Activated CD4-positive, alpha-beta T cell treated with anti-CD3 and anti-CD28 coated beads for 48 hours (primary cell): Measurements from ENCODE around the gene GPC1.

Source experiments
- DNase-seq: peaks from one replicate; pipeline ENCODE4 v3.0.0-alpha.2; 2020

The GPC1 gene

DNA sequence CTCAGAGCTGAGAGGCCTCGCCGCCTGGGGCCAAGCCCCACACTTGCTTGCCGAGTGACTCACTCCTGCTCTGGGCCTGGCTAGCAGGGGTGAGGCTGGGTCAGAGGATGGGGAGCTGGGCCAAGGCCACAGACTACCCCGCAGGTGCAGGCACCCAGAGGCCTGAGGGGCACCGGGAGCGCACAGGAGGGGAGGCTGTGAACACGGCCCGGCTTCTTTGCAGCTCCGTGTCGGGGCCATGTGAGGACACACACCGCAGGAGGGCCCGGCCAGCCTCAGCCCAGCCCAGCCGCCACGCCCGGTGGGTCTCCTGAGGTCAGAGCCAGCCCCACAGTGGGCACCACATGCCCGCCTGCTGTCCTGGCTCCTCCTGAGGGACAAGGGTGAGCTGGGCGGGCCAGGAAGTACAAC is 8.4 kb downstream of the GPC1 start:
- DNase-seq: no peak

DNA sequence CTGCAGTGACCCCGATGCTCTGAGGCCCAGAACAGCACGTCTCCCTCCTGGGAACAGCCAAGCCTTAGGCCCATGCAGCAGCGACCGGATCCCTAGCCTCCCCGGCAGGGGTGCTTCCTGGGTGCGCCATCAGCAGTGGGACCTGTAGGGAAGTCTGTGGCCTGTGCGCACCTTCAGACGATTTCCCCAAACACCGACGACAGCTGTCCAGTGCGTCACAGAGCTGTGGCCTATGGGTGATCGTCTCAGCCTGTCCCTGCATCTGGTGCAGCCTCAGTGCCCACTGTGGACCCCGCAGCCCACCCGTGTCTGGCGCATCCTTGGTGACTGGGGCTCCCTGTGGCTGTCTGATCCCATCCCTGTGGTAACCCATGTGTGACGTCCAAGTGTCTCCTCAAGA is 9.0 kb downstream of the GPC1 start:
- DNase-seq: no peak

DNA sequence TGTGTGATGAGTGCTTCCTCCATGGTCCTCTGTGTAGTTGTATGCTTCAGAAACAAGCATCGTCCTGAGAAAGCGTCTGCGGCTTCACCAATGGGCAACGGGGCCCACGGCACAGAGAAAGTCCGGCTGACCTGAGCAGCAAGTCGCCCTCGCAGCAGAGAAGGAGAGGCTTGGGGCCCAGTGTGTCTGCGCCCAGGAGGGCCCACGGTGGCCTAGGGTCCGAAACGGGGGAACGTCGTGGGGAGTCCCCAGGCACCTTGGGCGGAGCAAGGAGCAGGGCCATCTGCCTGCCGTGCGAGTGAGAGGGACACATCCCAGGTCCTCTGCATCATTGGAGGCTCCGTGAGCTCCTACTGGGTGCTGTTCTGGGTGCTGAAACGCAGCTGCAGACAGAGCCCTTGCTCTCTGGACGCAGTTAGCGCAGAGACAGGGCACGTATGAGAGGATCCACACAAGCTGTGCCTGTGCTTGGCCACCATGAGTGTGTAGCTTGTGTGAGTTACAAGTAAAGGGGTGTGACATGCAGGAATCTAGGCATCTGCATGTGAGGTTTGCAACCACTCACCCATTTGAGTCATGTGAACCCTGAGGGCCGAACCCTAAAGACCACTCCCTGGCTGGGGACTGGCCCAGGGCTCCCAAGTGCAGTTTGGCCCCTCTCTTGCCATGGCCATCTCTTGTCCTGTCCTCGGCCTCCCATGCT is 10.6 kb downstream of the GPC1 start:
- DNase-seq: no peak

DNA sequence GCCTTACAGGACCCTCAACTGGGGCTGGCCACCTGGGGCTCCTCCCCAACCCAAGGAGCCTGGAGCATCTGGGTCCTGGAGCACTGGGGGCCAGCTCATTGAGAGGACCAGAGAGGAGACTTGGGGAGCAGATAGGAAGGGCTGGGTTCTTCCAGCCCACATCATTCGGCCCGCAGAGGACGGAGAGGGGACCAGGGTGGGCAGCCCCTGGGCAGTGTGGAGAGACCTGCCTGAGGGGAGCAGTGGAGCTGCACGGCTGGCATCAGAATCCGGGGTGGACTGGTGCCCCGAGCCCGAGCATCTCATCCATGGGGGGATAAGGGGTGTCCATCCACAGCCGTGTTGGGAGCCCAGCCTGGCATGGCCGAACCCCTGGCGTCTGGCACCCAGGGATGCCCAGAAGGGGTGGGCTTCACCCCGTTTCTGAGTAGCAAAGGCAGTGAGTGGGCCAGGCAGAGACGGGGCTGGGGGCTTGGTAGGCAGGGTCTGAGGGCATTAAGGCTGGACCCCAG is 11.3 kb downstream of the GPC1 start:
- DNase-seq: no peak

DNA sequence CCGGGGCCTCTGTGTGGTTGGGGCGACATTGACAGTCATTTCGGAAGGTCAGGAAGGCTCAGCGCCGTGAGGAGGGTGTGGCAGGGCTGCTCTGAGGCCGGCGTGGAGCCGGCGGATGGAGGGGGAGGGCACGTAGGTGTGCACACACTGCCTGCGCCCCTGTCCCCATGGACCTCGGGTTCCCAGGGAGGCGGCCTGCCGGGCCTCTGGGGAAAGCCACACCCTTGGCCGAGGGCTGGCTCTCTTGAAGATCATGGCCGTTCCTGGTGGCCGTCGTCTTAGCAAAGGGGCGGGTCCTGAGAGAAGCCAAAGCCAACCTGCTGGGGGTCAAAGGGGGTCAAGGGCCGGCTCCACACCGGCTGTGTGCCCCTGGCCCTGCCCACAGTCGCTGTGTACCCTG is 11.9 kb downstream of the GPC1 start:
- no peak for DNase-seq

DNA sequence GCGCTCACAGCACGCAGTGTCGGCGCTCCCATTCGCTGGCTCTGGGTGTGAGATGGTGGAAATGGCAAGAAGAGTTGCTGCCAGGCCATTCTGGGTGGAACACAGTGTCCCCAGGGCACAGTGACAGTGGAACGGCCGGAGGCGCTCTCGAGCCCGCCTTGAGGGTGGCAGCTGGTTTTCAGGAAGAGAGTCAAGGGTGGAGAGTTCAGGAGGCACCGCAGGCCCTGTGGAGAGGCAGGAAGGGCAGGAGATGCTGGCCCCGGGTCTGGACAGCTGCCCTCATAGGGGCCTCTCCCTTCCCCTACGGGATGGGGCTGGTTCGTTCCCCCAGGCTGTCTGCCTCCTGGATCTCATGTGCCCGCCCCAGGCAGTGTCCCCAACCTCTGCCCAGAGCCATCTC is 12.5 kb downstream of the GPC1 start:
- DNase-seq: no peak

DNA sequence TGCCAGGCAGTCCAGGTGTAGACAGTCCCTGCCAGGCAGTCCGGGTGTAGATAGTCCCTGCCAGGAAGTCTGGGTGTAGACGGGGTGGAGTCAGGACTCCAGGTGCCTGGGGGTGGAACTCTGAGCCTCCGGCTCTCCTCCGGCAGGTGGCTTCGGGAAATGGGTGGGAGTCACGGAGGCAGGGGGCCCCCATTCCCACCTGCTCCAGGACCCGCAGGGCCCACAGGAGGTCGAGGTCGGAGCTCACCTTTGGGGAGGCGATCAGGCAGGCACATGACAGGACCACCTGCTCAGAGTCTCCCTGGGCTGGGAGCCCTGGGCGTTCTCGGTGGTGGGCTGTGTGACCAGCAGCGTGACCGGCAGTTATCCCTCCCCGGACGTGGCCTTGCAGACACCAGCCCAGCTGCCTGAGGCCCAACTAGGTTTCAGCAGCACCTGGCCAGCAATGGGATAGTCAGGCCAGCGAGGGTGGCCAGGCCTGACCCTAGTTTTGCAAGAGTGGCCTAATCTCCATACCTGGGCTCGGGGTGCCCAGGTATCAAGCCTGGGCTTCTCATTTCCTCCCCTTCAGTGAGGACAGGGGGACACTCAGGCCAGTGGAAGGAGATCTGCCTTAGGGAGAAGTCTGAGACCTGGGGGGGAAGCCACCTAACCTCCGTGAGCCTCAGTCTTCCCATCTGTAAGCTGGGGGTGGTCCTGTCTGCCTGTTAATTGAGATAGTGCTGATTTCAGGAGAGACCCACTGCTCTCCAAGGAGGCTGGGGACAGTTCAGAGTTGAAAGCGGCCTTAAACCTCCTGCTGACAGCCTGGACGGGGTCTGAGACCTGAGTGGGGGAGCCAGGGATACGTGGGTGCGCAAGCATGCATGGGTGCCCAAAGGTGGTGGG is 13.2 kb downstream of the GPC1 start:
- DNase-seq: no peak

DNA sequence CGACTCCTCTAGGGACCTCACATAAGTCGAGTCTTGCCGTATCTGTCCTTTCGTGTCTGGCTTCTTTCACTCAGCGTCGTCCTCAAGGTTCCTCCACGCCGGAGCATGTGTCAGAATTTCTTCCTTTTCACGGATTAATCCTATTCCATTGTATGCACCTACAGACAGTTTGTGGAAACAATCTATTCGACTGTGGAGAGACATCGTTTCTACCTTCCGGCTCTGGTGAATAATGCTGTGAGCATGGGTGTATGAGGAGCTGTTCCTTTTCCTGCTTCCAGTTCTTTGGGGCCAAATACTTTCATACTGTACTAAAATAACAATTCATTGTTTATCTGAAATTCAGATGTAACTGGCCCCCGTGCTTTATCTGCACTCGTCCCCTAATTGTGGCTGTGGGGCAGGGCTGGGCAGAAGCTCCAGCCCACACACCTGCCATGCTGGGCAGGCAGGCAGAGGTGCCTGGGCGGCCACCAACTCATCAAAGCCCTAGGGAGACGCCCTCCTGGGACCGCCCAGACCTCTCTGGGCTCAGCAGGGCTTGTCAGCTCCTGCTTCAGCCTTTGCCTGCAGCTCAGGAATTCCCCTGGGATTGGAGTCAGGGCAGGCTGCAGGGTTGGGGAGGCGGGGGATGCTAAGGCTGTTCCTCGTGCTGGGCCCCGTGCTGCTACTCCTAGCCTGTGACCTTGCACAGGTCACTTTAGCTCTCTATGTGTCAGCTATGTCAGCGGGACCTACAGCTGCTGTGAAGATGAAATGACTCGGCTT is 14.5 kb downstream of the GPC1 start:
- DNase-seq: no peak

DNA sequence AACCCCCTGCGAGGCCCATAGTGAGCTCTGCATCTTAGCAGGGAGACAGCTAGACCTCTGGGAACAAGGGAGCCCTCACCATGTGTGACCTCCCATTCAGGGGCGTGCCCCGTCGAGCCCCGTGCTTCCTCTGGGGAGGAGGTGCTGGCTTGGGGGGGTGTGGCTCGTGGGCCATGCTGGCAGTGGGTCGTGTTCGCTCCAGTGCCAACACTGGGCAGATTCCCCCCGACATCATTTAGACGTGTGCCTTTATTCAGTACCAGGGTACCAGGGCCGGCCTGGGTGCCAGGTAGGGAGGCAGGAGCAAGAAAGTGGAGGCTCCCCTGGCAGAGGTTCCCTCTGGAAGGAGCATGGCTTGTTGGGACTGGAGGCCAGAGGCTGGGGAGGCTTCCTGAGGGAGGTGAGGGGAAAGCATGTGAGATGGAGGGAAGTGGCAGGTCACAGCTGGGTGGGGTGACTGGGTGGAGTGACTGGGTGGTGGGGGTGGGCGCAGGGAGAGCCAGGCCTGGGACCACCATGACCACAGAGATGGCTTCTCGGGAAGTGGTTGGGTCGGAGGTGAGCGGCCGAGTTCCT is 15.2 kb downstream of the GPC1 start:
- DNase-seq: no peak

DNA sequence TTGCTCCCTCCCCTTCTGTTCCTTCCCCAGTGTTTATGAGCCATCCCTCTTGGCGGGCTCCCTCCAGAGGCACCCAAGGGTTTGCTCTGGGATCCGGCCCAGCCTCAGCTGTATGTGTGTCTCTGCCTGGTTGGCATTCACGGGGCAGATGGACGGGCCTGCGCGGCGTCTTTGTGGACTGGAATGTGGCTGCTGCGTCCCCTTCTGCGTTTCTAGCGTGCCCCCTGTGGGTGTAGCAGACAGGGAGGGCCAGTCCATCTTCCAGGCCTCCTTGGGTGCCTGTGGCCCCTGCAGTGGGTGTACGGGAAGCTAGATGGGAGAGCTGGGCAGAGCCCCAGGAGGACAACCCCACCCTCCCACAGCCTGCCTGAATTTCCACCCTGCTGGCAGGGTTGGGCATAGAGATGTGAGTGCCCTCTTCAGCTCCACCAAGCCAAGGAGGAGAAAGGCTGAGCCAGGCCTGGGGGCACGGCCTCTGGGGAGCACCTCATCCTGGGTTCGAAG is 15.7 kb downstream of the GPC1 start:
- DNase-seq: no peak

DNA sequence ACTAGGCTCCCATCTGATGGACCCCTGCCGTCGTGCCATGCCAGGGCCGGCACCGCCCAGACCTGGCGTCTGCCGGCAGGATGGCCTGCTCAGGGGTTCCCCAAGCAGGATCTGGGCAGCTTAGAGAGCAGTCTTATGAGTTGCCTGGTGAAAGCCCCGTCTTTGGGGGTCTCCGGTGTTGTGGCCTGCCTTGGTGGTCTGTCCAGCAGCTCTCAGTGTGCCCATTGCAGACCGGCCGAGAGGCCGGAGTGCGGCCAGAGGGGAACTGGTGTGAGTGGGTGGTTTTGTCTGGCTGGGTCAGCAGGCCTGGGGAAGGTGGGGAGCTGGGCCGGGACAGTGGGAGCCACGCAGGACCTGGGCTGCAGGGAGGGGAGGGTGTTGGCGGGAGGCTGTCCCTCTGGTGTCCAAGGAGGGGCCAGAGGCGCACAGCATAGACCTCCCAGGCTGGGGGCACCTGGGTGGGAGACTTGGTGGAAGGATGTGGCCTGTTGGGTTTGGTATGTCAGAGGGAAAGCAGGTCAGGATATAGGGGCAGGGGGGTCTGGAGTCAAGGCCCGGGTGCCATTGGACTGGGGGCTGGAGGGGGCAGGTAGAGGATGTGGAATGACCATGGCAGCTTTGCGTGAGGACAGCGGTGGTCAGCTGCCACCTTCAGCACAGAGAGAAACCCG is 16.5 kb downstream of the GPC1 start:
- DNase-seq: no peak

DNA sequence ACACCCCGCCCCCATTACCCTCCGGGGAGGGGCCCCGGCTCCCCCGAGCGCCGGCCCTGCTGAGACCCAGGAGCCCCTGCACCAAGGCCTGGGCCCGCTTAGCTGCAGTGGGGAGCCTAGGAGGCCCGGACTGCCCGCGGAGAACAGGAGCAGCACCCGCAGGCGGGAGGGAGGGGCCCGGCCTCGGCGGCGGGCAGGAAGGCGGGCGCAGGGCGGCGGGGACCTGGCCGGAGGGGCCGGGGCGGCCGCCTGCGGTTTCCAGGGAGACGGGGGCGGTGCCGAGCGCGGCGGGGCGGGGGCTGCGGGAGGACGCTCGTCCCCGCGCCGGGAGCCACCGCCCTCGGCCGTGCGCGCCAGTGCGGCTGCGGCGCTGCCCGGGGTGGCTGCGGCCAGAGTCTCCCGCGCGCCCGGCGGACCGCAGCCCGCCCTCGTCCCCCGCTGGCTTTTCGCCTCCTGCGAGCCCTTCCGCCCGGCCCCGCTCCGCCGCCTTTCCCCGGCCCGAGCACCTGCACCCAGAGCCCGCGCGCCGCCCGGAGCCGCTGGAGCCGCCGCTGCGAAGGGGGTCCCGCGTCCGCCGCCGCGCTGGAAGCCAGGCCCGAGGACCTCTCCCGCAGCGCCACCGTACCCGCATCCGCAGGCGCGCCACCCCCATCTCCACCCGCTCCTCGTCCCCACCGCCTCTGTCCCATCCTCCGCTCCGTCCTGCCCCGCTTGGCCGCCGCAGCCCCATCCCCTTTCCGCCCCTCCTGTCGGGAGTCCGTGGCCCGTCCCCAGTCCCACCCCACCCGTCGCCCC is 17.2 kb downstream of the GPC1 start:
- DNase-seq: no peak

DNA sequence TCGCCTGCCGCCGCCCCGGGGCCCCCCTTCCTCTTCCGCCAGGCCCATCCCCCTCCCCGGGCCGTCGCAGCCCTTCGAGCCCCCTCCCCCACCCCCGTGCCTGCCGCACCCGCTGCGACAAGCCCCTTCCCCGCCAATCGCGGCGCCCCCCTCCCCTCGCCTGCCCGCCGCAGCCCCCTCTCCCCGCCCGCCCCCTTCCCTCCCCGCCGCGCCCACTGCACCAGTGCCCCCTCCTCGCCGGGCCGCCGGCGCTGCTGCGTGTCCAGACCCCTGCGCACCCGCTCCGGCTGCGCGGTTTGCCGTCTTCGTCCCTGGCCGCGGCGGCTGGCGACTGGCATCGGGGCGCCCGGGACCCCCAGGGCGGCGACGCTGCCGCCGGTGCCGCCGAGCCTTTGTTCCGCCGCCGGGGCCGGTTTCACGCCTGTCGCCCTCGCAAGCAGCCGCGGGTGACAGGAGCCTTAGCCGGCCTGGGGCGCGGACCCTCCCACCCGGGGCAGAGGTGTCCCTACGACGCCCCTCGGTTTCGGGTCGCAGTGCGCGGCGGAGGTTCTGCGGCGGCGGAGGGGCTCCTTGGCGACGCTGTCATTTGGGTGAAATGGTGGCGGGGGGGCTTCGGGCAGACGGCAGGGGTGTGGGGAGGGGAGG is 18.1 kb downstream of the GPC1 start:
- no peak for DNase-seq

DNA sequence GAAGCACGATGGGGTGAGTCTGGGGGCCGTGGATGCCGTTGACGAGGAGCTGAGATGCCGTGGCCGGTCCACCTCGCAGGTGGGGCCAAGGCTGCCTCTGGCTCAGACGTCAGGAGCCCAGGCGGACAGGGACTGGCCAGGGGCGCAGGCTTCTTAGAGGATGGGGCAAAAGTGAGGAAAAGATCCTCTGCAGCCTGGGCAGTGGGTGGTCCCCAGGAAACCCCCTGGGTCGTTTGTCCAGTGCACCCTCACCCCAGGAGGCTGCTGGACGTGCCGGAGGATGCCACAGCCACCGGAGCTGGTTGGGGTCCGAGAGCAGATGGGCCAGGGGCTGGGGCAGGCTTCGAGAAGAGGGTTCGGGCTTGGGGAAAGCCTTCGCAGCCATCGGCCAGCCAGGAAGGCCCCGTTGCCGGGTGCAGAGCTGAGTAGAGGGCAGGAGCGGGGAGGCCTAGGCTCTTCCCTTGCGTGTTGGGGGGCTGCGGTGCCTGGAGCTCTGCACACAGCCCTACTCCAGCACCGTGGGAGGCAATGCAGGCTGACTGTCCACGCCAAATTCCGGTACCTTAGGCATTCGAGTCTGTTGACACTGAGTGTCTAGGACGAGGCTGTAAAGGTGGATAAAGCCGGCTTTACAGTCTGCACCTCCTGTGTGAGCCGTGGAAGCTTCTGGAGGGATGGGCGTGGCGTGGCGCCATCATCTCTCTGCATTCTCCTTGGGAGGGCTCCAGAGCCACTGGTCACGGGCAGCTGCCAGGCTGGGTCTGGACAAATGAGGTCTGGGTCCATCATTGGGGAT is 18.8 kb downstream of the GPC1 start:
- no peak for DNase-seq

DNA sequence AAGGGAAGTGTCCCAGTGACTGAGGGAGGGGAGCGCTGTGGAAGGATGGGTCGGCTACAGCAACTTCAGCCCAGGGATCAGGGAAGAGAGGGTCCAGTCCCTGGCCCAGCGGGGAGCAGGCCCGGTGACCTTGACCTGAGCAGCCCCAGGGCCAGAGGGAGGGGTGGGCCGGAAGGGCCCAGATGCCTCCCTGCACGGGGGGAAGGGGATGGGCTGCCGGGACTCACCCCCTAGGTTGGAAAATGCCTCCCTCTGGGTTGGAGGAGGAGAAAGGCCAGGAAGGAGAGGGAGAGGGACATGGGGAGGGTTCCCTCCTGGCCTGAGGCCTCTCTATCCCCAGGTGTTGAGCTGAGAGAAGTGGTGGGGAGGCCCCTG is 19.8 kb downstream of the GPC1 start:
- no peak for DNase-seq

DNA sequence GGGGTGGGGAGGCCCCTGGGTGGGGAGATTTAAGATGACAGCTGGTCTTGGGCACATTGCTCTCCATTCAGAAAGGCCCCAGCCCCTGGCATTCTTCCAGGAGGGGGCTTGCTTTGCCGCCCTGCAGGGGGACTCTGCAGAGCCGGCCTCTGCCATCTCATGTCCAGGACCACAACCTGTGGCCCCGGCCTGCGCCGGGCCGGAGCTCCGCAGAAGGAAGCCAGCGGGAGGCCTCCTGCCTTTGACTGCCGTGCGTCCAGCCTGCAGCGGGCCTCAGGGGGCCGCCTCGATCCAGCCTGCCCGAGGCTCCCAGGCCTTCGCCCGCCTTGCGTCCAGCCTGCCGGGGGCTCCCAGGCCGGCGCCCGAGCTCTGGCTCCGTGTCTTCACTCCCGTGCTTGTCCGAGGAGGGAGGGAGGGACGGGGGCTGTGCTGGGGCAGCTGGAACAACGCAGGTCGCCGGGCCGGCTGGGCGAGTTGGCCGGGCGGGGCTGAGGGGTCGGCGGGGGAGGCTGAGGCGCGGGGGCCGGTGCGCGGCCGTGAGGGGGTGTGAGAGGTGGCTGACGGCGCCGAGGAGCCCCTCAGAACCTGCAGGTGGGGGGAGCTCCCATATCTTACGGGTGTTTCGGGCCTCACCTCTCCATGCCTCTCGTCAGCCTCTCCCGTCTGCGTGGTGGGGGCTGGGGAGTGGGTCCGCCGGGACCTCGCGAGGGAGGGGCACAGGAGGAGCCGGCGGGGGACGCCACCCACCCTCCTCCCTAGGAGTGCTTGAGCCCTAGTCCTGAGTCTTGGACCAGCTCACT is 20.4 kb downstream of the GPC1 start:
- DNase-seq: no peak

DNA sequence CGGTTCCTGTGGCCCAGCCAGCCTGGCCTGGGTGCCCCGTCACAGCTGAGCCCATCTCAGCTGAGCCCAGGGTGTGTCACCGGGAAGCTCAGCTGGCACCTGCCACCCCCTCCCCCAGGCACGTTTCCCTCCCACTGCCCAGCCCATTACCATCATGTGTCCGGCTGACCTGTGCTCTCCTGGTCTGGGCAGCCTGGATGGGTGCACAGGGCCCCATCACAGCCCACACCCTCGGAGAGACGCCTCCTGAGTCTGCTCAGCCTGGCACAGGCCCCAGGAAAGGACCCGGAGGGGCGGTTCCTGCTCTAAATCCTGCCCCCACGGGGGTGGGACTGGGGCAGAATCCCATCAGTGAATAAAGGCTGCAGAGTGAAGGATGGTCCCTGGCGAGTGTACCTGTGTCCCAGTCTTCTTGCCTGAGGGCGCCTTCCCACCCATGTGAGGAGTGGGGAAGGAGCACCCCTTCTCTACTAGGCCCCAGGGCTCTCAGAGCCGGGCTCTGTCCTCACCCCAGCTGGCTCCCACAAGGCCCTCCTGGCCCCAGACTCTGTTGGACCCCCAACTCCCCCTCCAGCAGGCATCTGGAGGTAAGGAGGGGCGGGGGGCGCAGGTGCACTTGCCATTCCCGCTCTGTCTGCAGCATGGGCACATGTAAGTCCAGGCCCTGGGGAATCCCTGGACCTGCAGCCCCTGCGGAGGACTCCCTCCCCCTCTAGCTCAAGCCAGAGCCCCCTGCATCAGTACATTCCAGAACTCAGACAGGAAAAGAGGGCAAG is 21.2 kb downstream of the GPC1 start:
- DNase-seq: no peak
